Pancreas (tissue), 10 donors: Measurements from ENCODE around the gene GNAZ. TPM values are rescaled to one million over a fixed set of nuclear protein-coding genes. Genes with fewer than 3 reads are reported as not detected.

Experiments
- ATAC-seq, 4 donors: fragments of 200-7000 bp; cut with Tn5 transposase; one replicate each; pipeline versions ENCODE4 v1.8.0 to v1.9.1; 2020; ENCODE audit warnings: mild to moderate bottlenecking in 4 of 4, moderate library complexity in 4 of 4
- DNase-seq, 6 donors: peaks; one replicate each; pipeline ENCODE4 v3.0.0-alpha.2; 2020
- FAIRE-seq: peaks from 2 replicates; lab custom pipeline; 2012; peaks lifted over from hg19 to GRCh38; lab: Jason Lieb, UNC
- H3K27ac ChIP-seq, 4 donors: fragments of 200-600 bp; sonication (generic); 1 replicate in 3 of 4; 2 replicates in 1 of 4; pipeline versions ENCODE4 v1.5.0 to v1.8.0; 2020
- H3K27me3 ChIP-seq, 4 donors: fragments of 200-600 bp; one replicate each; pipeline ENCODE4 v1.8.0; 2021
- H3K36me3 ChIP-seq, 3 donors: fragments of 200-600 bp; sonication (generic) in 1 of 3; one replicate each; pipeline versions ENCODE4 v1.5.0 to v1.8.0; 2020 to 2021
- H3K4me1 ChIP-seq, 3 donors: fragments of 200-600 bp; one replicate each; pipeline ENCODE4 v1.8.0; 2021
- H3K4me3 ChIP-seq, 4 donors: fragments of 200-600 bp; sonication (generic) in 2 of 4; one replicate each; pipeline versions ENCODE4 v1.5.0 to v1.8.0; 2020 to 2021
- H3K9me3 ChIP-seq, 4 donors: fragments of 200-600 bp; one replicate each; pipeline ENCODE4 v1.8.0; 2021
- WGBS, 2 donors: extraction: QIAGEN DNeasy Blood & Tissue Kit; methylation state at CpG; one replicate each; pipeline ENCODE4 v1.1.7; 2013; 5-methylcytosine and 5-hydroxymethylcytosine counted together
- intact Hi-C, 3 donors: fragments of 100-400 bp; cut with DNase I; formaldehyde crosslinking; loops; one replicate each; pipeline versions ENCODE4 v1.11.1 to v1.14.2; 2022
- polyA plus RNA-seq, 2 donors: library from polyadenylated mRNA; stranded (reverse); fragments of 200-250 nt; gene quantifications; one replicate each; pipeline ENCODE4 v1.2.3, GENCODE V29; 2013
- total RNA-seq, 6 donors: library from RNA; stranded (reverse); fragmentation: NEBNext Ultra II Directional in 4 of 6; extraction: Animal tissue kit (Norgen Biotek cat#: 25700) in 4 of 6; gene quantifications; one replicate each; pipeline versions ENCODE4 v1.2.1 to v1.2.4, GENCODE V29; 2021 to 2023
- TF ChIP-seq, protein P1 (sequence below), 4 donors: fragments of 200-600 bp; sonication (generic) in 3 of 4; IDR thresholded peaks; one replicate each; pipeline versions ENCODE4 v1.5.0 to v1.8.0; 2021; ENCODE audit warnings: antibody characterized with exemption in 4 of 4
- donor health status: healthy with polysubstance abuse.
- donor health status: DM: no; HTN: no; CAD: no; lungs with moderate emphysema.
- donor health status: DM: no; HTN: no; CAD: no.
- donor health status: control.
- donor health status: control.
- donor health status: Bipolar disorder and iron deficiency.
- donor health status: DM: yes; HTN: yes; CAD: no.
- donor health status: DM: no; HTN: no; CAD: no.
- donor health status: DM: no; HTN: no; CAD: no.
- donor health status: DM: yes; HTN: yes; CAD: no.

The GNAZ gene
- total and polyA plus RNA-seq, 8 donors = 0.88 to 9.7 (median 2.1) TPM

DNA sequence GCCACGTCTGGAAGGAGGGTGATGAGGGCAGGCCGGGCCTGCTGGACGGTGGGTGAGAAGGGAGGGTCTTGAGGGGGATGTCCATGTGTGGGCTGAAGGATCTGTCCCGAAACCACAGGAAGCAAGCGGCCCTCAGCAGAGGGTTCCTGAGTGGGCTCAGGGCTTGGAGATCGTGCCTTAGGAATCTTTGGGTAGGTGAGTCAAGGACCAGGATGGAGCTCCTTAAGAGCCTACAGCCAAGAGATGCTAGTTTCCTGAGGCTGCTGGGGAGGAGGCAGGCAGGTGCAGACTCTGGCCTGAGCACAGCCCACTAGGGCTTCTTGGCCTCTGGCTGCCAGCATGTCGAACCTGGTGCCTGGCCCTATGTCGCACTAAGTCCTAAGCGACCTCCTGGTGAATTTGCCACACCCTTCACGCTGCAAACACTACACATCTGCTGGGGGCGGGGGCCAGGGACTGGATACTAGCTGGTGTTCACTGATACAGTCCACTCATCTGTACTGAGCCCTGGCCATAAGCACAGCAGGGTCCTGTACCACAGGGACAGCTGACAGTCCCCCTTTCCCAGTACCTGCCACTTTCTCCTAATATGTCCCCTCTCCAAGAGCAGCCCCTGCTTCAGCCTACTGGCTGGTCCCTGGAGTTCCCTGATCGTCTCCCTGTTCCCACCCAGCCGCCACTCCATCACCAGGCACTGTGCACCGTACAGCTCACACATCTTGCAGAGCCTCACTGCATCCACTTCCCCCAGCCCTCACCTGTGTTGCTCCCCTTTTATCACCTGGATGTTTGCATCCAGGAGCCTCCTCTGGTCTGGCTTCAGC lies 19.5 kb downstream of the GNAZ start:
- H3K27me3 ChIP-seq = no peaks in the 10 kb centered on the region
- no peak overlapping the region for H3K4me3 ChIP-seq
- no peaks in the 10 kb centered on the region for H3K4me1 ChIP-seq
- no peaks in the 10 kb centered on the region for H3K36me3 ChIP-seq
- 71 to 77% methylated on average over 14 of the region's 14 CpGs for WGBS, 2 donors
- ATAC-seq = no peak
- no peak overlapping the region for H3K27ac ChIP-seq
- no peak for FAIRE-seq
- H3K9me3 ChIP-seq = no peaks in the 10 kb centered on the region
- TF ChIP-seq, protein P1, sequence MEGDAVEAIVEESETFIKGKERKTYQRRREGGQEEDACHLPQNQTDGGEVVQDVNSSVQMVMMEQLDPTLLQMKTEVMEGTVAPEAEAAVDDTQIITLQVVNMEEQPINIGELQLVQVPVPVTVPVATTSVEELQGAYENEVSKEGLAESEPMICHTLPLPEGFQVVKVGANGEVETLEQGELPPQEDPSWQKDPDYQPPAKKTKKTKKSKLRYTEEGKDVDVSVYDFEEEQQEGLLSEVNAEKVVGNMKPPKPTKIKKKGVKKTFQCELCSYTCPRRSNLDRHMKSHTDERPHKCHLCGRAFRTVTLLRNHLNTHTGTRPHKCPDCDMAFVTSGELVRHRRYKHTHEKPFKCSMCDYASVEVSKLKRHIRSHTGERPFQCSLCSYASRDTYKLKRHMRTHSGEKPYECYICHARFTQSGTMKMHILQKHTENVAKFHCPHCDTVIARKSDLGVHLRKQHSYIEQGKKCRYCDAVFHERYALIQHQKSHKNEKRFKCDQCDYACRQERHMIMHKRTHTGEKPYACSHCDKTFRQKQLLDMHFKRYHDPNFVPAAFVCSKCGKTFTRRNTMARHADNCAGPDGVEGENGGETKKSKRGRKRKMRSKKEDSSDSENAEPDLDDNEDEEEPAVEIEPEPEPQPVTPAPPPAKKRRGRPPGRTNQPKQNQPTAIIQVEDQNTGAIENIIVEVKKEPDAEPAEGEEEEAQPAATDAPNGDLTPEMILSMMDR (IDR thresholded peaks at IDR 0.05) = no peak
- no peak for DNase-seq
- intact Hi-C loops = no loop called here

DNA sequence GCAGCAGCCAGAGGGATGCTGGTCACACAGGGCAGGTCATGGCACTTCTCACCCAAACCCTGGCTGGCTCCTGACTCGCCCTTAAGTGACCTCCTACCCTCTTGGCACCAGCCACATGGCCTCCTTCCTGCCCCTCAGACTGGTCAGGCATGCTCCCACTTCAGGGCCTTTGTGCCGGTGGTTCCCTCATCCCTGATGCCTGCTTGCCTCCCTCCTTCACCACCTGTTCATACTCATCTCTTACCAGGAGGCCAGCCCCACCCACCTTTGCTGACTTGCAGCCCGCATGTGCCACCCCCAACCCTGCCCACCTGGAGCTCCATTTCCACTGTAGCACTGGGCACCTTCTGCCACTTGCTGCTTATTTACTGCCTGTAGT lies 20.1 kb downstream of the GNAZ start:
- TF ChIP-seq, protein P1 (IDR thresholded peaks at IDR 0.05) = no peak
- WGBS, 2 donors = 59% methylated on average over 3 of the region's 3 CpGs
- no peaks in the 10 kb centered on the region for H3K4me1 ChIP-seq
- H3K36me3 ChIP-seq = no peaks in the 10 kb centered on the region
- FAIRE-seq (no peak), DNase-seq (no peak), ATAC-seq (no peak)
- H3K27ac ChIP-seq = no peak overlapping the region
- H3K4me3 ChIP-seq = no peak overlapping the region
- no peaks in the 10 kb centered on the region for H3K9me3 ChIP-seq
- H3K27me3 ChIP-seq = no peaks in the 10 kb centered on the region
- intact Hi-C loops = no loop called here

DNA sequence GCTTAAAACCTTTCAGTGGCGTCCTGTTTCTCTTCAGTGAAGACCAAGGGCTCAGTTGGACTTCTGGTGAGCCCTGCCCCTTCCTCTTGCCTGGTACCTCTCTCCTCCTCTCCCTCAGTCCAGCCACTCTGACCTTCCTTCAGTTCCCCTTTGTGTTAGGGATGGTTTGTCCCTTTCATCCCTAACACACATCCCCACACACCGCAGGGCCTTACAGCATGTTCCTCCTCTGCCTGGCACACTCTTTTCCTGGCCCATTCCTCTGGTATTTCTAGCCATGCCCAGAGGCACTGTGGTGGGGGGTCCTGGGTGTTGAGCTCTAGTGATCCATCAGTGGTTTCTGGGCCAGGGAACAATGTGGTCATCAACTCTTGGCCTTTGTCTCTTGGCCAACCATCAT lies 21.4 kb downstream of the GNAZ start:
- ATAC-seq (no peak), DNase-seq (no peak), FAIRE-seq (no peak)
- WGBS, 2 donors = 80 to 87% methylated on average over 2 of the region's 2 CpGs
- H3K4me3 ChIP-seq = no peak overlapping the region
- H3K27ac ChIP-seq = no peak overlapping the region
- no peaks in the 10 kb centered on the region for H3K27me3 ChIP-seq
- TF ChIP-seq, protein P1 (IDR thresholded peaks at IDR 0.05) = no peak
- H3K9me3 ChIP-seq = no peaks in the 10 kb centered on the region
- intact Hi-C loops = no loop called here
- H3K36me3 ChIP-seq = no peaks in the 10 kb centered on the region
- H3K4me1 ChIP-seq = no peaks in the 10 kb centered on the region

DNA sequence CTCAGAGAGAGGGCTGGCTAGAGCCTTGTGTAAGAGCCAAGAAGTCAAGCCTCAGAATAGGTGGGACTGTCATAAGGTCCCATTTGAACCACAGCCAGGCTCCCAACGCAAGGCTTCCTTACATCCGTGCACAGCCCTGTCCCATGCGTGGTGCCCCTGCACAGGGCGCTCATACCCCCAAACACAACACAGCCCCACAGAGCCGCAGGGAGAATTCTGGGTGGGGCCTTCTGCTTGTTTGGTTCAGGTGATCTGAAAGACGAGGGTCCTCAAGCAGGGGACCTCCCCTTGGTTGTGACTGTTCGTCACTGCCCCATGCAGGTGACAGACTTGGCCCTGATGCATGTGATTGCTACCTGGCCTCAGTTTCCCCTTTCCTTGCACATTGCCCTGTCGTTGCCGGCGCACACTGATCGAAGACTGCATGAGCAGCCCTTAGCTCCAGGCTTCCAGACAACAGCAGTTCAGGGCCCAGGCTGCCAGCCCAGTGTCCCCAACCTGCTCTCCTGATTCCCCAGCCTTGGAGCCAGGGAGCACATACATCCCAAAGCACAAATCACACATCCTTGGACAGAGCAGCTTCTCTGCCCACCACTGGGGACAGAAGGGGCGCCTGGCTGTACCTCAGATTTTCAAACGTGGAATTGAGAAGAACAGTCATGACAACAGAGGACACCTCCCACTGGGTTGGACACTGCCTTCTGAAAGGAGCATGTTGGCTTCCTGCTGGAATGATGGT lies 22.1 kb downstream of the GNAZ start:
- WGBS, 2 donors = 78 to 86% methylated on average over 13 of the region's 13 CpGs
- DNase-seq (no peak), ATAC-seq (no peak)

More for the DNA sequence above, 22.1 kb downstream of the GNAZ start:
- H3K27ac ChIP-seq = no peak overlapping the region
- TF ChIP-seq, protein P1 (IDR thresholded peaks at IDR 0.05) = no peak
- no peaks in the 10 kb centered on the region for H3K9me3 ChIP-seq
- H3K36me3 ChIP-seq = no peaks in the 10 kb centered on the region
- no peak overlapping the region for H3K4me3 ChIP-seq
- no peaks in the 10 kb centered on the region for H3K27me3 ChIP-seq
- H3K4me1 ChIP-seq = no peaks in the 10 kb centered on the region
- intact Hi-C loops = no loop called here
- no peak for FAIRE-seq
